ENCODE results near the gene TRIM28. TPM values are rescaled to one million over a fixed set of nuclear protein-coding genes. Genes with fewer than 3 reads are reported as not detected.
"Not testable (repeated sequence)": the region's sequence is repeated elsewhere in the genome, so short reads cannot be mapped to it uniquely, and the experiment has no call there.

Gene TRIM28
- total RNA-seq, 2 experiments from 2014 or later, result 475 to 483 TPM

GRCh38 chr19:58570770-58571574, 27.1 kb downstream of the TRIM28 start:
- Mint-ChIP-seq H3K4me3 (no peak overlapping the region), H3K36me3 (ENCODE audit: low read depth) (peaks cover 22% of the 10 kb centered on the region), H3K9me3 (no peaks in the 10 kb centered on the region), H3K4me1 (ENCODE audit: low read depth) (peaks cover 28% of the 10 kb centered on the region), H3K27me3 (ENCODE audit: low read depth) (no peaks in the 10 kb centered on the region), H3K27ac (no peak overlapping the region)
- CTCF ChIA-PET, result interaction anchor here (2.0 kb wide), 1 partner anchor 10 kb away, joined by 4 read pairs; no protein-coding TSS in a partner anchor
- peak; percentile 3 for DNase-seq
- intact Hi-C loops (cut with micrococcal nuclease), result no loop called here

DNA sequence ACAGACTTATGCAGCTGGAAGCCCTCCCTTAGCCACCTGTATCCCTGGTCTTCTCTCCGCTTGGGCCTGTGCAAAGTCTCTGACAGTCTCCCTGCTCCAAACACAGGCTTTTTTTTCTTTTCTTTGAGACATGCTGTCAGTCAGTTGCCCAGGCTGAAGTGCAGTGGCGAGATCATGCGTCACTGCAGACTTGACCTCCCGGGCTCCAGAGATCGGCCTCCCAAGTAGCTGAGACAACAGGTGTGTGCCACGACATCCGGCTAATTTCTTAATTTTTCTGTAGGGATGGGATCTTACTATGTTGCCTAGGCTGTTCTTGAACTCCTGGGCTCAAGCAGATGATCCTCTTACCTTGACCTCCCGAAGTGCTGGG, 27.7 kb downstream of the TRIM28 start:
- peak; percentile 3 for DNase-seq
- Mint-ChIP-seq H3K36me3 (ENCODE audit: low read depth) (peaks cover 20% of the 10 kb centered on the region), H3K4me3 (peak overlapping the region; percentile 96), H3K9me3 (no peaks in the 10 kb centered on the region), H3K4me1 (ENCODE audit: low read depth) (peaks cover 33% of the 10 kb centered on the region), H3K27me3 (ENCODE audit: low read depth) (no peaks in the 10 kb centered on the region), H3K27ac (peak overlapping the region; percentile 99)
- CTCF ChIA-PET, result interaction anchor here (2.0 kb wide), 1 partner anchor 9 kb away, joined by 4 read pairs; no protein-coding TSS in a partner anchor
- intact Hi-C loops (cut with micrococcal nuclease), result no loop called here

- H3K9me3 Mint-ChIP-seq, result no peaks in the 10 kb centered on the region
- CTCF ChIA-PET, result interaction anchor here (2.0 kb wide), 1 partner anchor 9 kb away, joined by 4 read pairs; no protein-coding TSS in a partner anchor
- peak overlapping the region; percentile 96 for H3K4me3 Mint-ChIP-seq
- H3K27me3 Mint-ChIP-seq (ENCODE audit: low read depth), result no peaks in the 10 kb centered on the region
- no peak for DNase-seq
- intact Hi-C loops (cut with micrococcal nuclease), result loop anchor here (1.0 kb wide), 1 partner anchor 9 kb away; no protein-coding TSS in a partner anchor
- H3K36me3 Mint-ChIP-seq (ENCODE audit: low read depth), result peaks cover 18% of the 10 kb centered on the region
- peaks cover 34% of the 10 kb centered on the region for H3K4me1 Mint-ChIP-seq (ENCODE audit: low read depth)
- H3K27ac Mint-ChIP-seq, result peak overlapping the region; percentile 99
These were observed 28.4 kb downstream of the TRIM28 start for GRCh38 chr19:58572026-58572817.

- peak; percentile 100 for DNase-seq
- Mint-ChIP-seq H3K27ac (peak within 1 kb of the TSS; percentile 99), H3K9me3 (no peaks in the 10 kb centered on the region), H3K4me1 (ENCODE audit: low read depth) (peaks cover 39% of the 10 kb centered on the region), H3K27me3 (ENCODE audit: low read depth) (no peaks in the 10 kb centered on the region), H3K4me3 (peak within 1 kb of the TSS; percentile 96), H3K36me3 (ENCODE audit: low read depth) (peaks cover 17% of the 10 kb centered on the region)
- CTCF ChIA-PET, result interaction anchor here (2.0 kb wide), 1 partner anchor 8 kb away, joined by 4 read pairs; no protein-coding TSS in a partner anchor
- intact Hi-C loops (cut with micrococcal nuclease), result loop anchor here (1.0 kb wide), 10 partner anchors 8 to 295 kb away; partner anchors contain the start of genes CHMP2A, TRIM28, ZBTB45 and ZNF132
These were observed 29.2 kb downstream of the TRIM28 start, which contains the start of gene MZF1 for GRCh38 chr19:58572818-58573657. MZF1 (minus strand) TSS chr19:58573335; CDS start chr19:58571389, 1,946 bp downstream.

GRCh38 chr19:58573658-58574164, 29.8 kb downstream of the TRIM28 start:
- Mint-ChIP-seq H3K4me1 (ENCODE audit: low read depth) (peaks cover 42% of the 10 kb centered on the region), H3K9me3 (no peaks in the 10 kb centered on the region), H3K27me3 (ENCODE audit: low read depth) (no peaks in the 10 kb centered on the region), H3K4me3 (peak overlapping the region; percentile 96), H3K27ac (peak overlapping the region; percentile 99), H3K36me3 (ENCODE audit: low read depth) (peaks cover 12% of the 10 kb centered on the region)
- intact Hi-C loops (cut with micrococcal nuclease), result loop anchor here (1.0 kb wide), 9 partner anchors 8 to 295 kb away; partner anchors contain the start of genes CHMP2A, TRIM28, ZBTB45 and ZNF132
- CTCF ChIA-PET, result no interaction called here
- DNase-seq, result no peak

GRCh38 chr19:58575183-58576041, 31.5 kb downstream of the TRIM28 start:
- H3K4me1 Mint-ChIP-seq (ENCODE audit: low read depth), result peaks cover 49% of the 10 kb centered on the region
- CTCF ChIA-PET, result interaction anchor here (1.4 to 1.7 kb wide), 2 partner anchors 55 to 61 kb away, joined by 3 to 10 read pairs; partner anchors contain the start of gene ZBTB45
- H3K36me3 Mint-ChIP-seq (ENCODE audit: low read depth), result peaks cover 4% of the 10 kb centered on the region
- peak; percentile 88 for DNase-seq
- no peaks in the 10 kb centered on the region for H3K9me3 Mint-ChIP-seq
- intact Hi-C loops (cut with micrococcal nuclease), result no loop called here
- H3K4me3 Mint-ChIP-seq, result peak overlapping the region; percentile 96
- peak overlapping the region; percentile 81 for H3K27ac Mint-ChIP-seq
- H3K27me3 Mint-ChIP-seq (ENCODE audit: low read depth), result no peaks in the 10 kb centered on the region

DNA sequence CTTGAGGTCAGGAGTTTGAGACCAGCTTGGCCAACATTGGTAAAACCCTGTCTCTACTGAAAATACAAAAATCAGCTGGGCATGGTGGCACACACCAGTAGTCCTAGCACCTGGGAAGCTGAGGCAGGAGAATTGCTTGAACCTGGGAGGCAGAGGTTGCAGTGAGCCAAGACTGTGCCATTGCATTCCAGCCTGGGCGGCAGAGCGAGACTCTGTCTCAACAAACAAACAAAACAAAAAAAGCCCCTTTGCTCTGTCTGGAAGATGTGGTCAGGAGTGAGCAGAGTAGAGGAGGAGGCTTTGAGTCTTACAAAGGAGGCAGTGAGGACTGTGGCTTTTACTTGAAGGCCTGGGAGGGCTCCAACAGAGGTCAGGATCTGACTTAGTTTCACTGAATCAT, 33.7 kb downstream of the TRIM28 start:
- H3K36me3 Mint-ChIP-seq (ENCODE audit: low read depth); intact Hi-C loops (cut with micrococcal nuclease); DNase-seq; H3K4me3 Mint-ChIP-seq; H3K9me3 Mint-ChIP-seq; H3K27me3 Mint-ChIP-seq (ENCODE audit: low read depth); H3K27ac Mint-ChIP-seq: not testable (repeated sequence)
- peaks cover 46% of the 10 kb centered on the region for H3K4me1 Mint-ChIP-seq (ENCODE audit: low read depth)
- CTCF ChIA-PET, result interaction anchor here (1.7 to 2.4 kb wide), 2 partner anchors 23 to 58 kb away, joined by 4 to 10 read pairs; partner anchors contain the start of genes CHMP2A and ZBTB45

DNA sequence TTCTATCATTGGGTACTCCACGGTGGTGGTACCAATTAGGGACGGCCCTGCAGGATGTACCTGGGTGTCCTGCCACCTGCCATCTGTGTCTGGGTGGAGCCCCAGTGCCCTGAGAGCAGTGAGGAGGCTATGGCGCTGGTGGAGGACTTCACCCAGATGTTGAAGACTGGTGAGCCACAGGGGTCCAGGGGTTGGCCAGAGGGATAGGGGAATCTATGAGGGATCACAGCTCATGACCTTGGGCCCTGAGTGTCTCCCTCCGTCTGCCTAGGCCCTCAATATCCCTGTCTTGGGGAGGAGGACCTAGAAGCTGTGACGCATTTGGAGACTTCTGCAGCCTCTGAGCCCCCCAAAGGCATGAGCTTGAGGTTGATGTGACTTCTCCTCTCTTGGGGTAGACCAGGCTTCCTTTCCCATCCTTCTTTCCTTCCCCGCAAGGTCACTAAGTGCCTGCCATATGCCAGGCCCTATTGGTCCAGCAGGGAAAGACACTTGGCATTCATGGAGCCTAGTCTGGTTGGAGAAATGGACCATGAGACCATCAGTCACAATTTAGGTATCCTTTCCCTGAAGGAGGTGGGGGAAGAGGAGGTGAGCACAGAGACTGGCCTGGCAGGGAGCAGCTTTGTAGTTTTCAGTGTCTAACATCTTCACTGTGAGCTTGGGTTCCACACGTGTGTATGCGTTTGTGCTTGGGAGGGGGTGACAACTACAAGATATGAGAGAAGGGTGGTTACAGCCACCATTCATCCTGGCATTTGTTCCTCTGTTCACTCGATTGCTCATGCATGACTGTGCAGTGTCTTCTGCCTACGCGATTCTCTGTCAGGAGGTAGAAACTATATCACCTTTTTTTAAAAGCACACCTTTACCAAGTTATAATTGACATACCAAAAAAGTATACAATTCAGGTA, 34.4 kb downstream of the TRIM28 start:
- CTCF ChIA-PET, result interaction anchor here (0.6 to 2.4 kb wide), 5 partner anchors 24 to 100 kb away, joined by 3 to 10 read pairs (median 5); partner anchors contain the start of genes CHMP2A and ZBTB45
- DNase-seq, result peak; percentile 44
- Mint-ChIP-seq H3K36me3 (ENCODE audit: low read depth) (peaks cover 10% of the 10 kb centered on the region), H3K27me3 (ENCODE audit: low read depth) (no peaks in the 10 kb centered on the region), H3K4me3 (no peak overlapping the region), H3K27ac (peak overlapping the region; percentile 70), H3K4me1 (ENCODE audit: low read depth) (peaks cover 46% of the 10 kb centered on the region), H3K9me3 (no peaks in the 10 kb centered on the region)
- intact Hi-C loops (cut with micrococcal nuclease), result no loop called here

DNA sequence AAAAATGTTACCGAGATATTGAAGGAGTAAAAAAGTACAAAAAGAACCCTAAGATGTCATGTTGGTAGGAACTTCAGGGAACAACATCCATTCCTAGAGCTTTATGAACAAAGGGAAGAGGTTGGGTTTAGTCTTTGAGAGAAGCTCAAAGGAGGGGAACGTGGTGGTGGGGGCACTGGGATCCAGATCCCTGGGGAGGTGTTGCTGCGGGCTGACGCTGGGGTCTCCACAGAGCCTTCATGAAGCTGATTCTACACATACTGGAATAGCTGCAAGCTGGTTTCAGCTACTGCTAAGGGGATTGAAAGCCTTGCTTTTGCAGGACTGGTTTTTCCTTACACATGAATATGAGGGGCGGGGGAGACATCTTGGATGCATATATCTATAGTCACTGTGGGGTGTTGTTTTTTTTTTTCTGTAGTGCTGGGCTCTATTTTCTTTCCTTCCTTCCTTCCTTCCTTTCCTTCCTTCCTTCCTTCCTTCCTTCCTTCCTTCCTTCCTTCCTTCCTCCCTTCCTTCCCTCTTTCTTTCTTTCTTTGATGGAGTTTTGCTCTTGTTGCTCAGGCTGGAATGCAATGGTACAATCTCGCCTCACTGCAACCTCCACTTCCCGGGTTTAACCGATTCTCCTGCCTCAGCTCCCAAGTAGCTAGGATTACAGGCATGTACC, 35.7 kb downstream of the TRIM28 start:
- intact Hi-C loops (cut with micrococcal nuclease), result no loop called here
- H3K27ac Mint-ChIP-seq, result no peak overlapping the region
- H3K9me3 Mint-ChIP-seq, result no peaks in the 10 kb centered on the region
- CTCF ChIA-PET, result interaction anchor here (0.7 to 2.4 kb wide), 4 partner anchors 60 to 317 kb away, joined by 3 to 10 read pairs (median 4); partner anchors contain the start of gene ZBTB45
- peaks cover 35% of the 10 kb centered on the region for H3K4me1 Mint-ChIP-seq (ENCODE audit: low read depth)
- H3K4me3 Mint-ChIP-seq, result no peak overlapping the region
- DNase-seq, result no peak
- H3K36me3 Mint-ChIP-seq (ENCODE audit: low read depth), result peaks cover 10% of the 10 kb centered on the region
- H3K27me3 Mint-ChIP-seq (ENCODE audit: low read depth), result no peaks in the 10 kb centered on the region

Measured in activated naive CD4-positive, alpha-beta T cell treated with anti-CD3 and anti-CD28 coated beads for 36 hours (primary cell).